ENCODE measurements around the gene MX2.
"Not testable (repeated sequence)": the region's sequence is repeated elsewhere in the genome, so short reads cannot be mapped to it uniquely, and the experiment has no call there.

MX2 gene, protein sequence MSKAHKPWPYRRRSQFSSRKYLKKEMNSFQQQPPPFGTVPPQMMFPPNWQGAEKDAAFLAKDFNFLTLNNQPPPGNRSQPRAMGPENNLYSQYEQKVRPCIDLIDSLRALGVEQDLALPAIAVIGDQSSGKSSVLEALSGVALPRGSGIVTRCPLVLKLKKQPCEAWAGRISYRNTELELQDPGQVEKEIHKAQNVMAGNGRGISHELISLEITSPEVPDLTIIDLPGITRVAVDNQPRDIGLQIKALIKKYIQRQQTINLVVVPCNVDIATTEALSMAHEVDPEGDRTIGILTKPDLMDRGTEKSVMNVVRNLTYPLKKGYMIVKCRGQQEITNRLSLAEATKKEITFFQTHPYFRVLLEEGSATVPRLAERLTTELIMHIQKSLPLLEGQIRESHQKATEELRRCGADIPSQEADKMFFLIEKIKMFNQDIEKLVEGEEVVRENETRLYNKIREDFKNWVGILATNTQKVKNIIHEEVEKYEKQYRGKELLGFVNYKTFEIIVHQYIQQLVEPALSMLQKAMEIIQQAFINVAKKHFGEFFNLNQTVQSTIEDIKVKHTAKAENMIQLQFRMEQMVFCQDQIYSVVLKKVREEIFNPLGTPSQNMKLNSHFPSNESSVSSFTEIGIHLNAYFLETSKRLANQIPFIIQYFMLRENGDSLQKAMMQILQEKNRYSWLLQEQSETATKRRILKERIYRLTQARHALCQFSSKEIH
- total RNA-seq = 91.6 to 211 (median 136) reads per million in 4 donors

DNA sequence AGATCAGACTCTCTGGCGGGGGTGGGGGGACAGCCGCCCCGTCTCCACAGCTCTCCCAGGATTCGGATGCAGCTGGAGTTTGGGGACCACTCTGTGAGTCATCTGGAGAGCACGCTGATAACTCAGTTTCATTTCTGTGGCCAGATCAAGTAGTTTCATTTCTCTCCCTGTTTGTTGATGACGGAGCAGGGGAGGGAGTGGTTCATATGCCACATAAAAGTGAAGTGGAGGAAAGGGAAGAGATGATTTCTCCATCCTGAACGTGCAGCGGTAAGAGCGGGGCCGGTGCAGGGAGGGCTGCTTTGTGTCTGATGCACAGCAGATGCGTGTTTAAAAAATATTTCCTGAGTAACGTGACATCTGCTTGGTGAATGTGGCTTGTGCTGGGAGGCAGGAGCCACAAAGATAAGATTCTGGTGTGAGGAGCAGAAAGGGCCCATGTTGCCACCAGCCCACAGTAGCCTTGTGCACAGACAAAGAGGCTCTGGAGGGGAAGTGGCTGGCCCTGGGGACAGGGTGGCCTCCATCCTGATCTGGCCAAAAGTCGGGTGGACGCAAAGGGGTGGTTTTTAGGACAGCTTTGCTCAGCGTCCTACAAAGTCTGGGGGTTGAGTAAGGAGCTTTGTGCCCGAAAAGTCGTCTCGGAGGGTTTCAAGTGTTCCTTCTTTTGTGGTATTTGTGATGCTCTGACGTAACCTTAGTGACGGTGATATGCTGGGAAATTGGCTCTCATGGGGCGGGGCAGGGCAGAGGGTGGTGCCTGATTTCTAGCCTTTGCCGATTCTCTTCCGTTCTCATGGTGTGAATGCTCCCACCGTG lies at the start of gene MX2:
Gene MX2 (plus strand): TSS at position 242 of the 819 bp plus-strand sequence. CDS start 14,880 bp downstream, outside the sequence.
- DNase-seq = peak; percentile 62 to 90 (median 80)

DNA sequence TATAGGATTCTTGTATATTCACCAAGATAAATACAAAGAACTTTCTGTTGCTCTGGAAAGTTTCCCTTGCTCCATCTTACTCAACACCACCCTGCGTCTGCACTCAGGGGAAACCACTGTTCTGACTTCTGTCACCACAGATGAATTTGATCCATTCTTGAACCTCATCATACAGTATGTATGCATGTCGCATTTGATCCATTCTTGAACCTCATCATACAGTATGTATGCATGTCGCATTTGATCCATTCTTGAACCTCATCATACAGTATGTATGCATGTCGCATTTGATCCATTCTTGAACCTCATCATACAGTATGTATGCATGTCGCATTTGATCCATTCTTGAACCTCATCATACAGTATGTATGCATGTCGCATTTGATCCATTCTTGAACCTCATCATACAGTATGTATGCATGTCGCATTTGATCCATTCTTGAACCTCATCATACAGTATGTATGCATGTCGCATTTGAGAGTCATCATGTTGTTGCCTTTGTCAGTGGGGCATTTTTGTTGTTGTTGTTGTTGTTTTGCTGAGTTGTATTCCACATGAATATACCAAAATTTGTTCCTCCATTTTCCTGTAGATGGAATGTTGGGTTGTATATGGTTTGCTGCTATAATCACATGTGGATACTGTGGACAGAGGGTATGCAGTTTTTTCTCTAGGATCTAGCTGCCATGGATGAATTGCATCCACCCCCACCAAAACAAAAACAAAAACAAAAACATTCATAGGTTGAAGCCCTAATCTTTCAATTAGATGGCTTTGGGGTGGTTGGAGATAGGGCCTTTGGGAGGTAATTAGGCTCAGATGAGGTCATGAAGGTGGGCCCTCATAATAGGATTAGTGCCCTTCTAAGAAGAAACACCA lies 48.3 kb upstream of the MX2 start:
- not testable (repeated sequence) for DNase-seq

DNA sequence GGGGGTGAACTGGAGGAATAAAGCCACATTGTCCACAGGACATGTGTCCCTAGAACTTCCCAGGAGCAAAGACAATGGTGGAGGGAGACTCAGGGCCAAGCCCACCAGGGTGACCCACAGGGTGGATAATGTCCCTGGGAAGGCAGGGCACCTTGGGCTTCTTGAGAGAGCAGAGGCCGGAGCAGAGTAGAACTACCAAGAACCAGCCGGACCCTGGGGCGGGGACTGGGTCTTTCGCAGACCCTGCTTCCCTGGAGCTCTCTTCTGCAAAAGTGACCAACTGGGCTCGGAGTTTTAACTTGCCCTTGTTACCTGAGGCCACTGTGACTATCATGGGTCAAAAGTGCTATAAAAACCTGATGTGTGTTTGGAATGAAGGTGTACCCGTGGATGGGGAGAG lies 46.1 kb upstream of the MX2 start:
- DNase-seq = no peak

DNA sequence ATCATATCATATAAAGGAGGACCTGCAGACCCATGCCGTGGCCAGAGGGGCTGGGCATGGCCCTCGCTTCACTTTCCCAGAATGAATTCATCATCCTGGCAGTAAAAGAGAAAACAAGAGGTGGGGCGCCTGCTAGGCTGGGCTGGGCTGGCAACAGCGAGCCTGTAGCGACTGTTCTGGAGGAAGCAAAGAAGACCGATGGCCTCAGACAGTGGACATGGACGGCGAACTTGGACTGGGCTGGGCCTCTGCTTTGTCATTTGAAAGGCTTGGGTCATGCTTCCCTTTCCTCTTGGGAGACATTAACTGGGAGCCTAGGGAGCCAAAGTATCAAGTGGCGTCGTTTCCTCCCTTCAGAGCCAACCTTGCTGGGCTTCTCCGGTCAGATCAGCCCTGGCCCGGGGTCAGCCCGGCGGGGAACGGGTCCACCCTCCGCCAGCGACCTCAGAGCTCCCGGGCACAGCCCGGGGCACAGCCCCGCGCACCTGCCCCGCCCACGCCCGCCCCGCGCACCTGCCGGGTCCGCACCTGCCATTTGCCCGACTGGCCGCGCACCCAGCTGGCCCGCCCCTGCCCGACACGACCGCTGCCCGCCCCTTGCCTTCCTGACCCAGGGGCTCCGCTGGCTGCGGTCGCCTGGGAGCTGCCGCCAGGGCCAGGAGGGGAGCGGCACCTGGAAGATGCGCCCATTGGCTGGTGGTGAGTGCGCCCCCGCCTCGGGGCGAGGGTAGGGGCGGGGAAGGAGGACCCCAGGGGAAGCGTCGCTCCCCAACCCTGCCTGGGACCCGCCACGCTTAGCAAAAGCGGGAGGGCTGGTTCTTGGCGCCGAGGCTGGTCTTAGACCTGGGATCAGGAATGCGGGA lies 45.4 kb upstream of the MX2 start, which contains the start of gene FAM3B:
Gene FAM3B (plus strand): TSS at position 602 of the 863 bp plus-strand sequence. CDS start 79 bp downstream, at position 681.
- DNase-seq = no peak

DNA sequence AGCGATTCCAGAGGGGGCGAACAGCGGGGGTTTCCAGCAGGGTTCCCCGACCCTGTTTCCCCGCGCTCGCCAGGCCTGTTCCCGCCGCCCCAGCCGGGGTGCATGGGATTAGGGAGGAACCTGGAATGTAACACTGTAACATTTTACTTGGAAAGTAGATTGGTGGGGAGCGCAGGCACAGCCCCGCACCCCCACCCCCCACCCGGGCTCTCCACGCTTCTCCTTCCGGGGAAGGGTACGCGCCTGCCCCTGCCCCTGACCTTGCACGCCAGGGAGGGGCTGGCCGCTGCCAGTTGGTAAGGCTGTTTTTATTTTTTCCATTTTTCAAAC lies 44.8 kb upstream of the MX2 start:
- DNase-seq = no peak

DNA sequence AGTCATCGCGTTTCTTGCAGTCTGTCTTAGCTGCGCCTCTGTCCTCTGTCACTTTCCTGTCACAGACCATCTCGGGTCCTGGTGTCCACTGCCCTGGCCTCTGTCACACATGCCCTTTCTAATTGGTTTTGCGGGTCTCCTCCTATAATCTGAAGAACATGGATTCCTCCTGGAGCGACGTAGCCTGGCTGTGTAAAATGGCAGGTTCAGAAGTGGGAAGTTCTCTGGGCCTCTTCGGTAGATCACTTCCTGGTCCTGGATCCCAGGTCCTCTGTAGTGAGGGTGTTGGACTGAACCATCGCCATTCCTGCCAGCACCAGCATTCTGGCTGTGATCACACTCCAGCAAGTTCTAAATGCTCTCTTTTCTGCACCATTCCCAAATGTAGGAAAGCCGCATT lies 44.4 kb upstream of the MX2 start:
- no peak for DNase-seq

DNA sequence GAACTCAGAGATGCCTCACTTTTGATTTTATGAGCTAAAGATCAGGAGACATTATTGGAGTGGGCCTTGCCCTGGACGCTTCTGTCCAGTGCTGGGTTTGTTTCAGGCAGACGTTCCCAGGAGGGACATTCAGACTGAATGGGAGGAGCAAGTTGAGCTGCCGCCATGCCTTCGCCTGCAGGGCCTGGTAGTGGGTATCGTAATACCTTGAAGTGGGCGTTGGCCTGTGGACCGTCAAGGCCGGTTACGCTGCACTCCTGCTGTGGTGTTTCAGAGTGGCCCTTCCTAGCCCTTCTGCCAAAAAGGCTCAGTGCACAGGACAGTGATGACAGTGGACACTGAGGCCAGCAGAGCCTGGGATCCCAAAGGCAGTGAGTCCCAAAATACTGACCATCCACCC lies 43.6 kb upstream of the MX2 start:
- DNase-seq = no peak

DNA sequence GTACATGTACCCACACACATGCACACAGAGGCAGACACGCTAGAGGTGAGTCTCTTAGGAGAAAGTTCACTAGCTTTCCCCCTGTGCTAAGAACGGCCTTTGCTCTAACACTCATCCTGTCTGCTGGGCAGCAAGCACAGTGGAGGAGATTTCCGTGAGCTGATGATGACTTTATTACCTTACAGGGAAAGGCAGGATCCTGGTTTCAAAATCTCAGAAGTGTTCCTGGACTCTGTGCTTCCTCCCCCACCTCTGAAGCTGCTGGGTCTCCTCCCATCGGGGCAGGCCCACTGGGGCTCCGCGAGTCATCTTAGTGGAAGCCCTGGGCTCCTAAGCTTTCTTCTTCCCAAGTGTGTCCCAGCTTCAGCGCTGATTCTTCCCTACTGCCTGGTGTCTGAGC lies 42.6 kb upstream of the MX2 start:
- DNase-seq = no peak

DNA sequence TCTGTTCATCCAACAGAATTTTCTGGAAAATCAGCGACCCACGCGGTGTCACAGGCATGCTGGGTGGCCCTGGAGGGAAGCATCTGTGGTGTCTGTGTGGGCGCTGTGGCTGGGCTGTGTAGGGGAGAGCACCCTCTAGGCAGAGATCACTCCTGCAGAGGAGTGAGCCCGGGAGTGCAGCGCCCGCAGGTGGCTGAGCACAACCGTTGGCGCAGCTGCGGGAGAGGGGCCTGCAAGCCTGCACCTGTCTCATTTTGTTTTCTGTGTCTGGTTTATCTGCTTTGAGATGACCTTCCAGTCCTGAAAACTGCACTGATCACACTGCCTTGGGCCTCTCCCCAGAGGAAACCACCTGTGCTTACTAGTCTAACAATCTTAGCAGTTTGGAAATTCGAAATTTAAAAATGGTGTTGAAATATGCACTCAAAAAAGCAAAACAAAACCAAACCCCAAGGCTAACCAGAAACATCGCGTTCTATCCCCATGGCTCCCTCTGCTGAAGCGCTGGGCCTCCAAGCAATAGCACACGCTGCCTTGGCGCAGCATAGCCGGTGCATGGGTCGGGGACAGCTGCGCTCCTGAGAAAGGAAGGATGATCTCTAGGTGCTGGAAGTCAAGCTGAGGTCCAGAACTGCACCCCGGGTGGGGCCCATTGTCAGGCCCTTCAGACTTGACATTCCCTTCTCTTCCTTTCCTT lies 40.5 kb upstream of the MX2 start:
- no peak for DNase-seq

DNA sequence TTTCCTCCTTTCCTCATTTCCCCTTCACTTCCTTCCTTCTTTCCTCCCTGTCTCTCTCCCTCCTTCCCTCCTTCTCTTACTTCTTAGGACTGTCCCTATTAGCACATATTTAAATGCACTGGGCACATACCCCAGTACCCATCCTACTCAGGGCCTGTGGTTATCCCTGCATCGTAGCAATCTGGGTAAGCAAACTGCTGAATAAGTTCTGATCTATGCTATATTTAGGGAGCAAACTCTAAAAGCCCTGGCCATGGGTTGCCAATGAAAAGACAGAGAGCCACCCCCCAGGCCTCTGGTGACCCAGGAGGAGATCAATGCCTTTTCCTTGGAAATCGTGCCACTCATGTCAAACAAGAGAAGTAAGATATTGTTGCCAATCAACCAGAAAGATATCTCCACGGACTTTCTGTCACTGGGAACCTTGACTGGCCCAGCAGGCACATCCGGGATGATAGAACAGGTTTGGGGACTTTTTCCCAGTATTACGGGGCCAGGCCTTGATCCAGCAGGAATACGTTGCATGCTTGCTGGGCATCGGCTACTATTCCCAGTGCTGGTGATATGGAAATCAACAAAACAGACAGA lies 39.8 kb upstream of the MX2 start:
- DNase-seq = no peak

DNA sequence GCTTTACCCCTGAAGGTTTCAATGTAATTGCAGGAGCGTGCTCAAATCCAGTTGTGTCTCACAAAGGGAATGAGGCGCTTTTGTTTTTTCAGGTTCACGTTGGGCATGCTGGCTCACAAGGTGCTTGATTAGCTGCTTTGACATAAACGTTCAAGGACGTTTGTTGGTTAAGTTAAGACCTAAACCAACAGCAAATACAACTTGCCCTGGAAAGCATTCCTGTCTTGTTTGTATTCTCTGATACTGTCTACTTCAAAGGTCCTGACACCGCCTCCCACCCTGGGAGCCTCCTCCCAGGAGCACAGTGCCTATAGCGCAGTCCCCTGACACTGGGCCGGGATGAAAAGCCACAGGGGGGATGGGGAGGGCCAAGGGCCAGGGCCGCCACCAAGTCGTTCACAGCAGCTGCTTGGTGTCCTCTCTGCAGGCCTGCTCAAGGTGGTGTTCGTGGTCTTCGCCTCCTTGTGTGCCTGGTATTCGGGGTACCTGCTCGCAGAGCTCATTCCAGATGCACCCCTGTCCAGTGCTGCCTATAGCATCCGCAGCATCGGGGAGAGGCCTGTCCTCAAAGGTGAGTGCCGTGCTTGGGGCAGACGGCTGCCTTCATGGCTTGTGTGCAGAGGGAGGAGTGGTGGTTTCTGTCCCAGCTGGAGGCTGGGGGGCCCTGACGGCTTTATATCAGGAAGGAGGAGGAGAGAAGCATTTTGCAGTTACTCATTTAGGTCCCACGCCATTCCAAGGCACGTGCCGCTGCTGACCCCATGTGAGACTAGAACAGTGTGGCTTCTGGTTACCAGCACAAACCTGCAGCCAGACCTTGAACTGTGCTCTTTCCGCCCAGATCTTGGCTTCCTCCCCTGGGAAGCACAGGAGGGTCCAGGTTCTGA lies 39.1 kb upstream of the MX2 start:
- DNase-seq = no peak

DNA sequence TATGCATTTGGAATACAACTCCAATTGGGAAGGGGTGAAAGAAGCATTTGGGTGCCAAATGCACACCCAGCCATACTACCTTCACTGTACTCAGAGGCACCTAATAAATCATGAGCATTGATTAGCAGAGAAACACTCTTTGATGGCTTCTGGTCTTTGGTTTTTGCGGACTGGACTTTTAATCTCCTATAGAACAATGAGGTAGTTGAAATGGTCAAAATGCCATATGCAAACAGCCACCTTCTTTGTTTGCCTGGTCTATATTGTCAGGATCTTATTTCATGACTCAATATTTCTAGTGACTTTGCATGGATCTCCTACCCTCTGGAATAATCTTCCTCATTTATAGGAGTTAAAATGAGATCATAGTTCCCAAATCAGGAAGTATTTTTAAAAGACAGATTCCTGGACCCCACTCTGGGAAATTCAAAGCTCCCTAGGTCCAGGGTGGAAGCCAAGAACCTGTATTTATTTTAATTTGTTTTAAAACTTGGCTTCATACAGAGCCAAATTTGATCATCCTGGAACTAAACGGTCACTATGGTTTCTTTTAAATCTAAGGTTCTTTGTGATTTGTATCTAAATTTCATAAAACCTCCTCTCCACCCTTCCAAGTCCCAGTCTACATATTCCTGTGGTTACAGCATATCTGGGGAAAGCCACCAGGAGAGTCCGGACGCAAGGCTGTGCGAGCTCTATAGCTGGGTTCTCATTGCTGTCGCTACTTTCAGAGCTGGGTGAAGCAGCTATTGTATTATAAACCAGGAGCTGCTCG lies 36.5 kb upstream of the MX2 start:
- no peak for DNase-seq

DNA sequence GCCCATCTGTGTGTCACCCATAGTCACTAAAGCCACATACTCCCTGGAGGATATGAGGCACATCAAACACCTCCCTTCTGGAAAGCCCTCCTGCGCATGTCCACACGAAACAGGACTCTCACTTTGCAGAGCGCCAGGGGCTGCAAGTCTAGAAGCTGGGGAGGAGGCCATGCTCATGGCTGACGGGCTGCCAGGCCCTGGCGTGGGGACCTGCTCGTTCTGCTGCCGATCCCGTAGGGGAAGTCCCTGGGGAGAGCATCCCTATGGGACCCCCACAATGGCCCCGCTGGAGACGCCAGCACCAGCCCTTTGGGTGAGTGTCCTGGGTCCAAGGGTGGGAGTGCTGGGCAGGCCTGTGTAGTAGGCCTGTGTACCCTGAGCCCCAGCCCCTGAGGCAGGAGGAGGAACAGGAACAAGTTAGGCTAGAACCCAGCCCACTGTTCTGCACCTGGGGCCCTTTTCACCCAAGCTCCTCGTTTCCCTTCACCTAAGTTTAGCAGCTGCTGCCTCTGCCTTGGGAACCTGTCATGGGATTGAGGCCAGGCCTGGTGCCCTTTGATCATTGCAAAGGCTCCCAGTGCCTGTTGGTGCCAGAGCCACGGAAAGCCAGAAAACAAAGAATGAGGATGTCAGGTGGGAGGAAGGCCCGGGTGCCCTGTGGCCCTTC lies 35.3 kb upstream of the MX2 start:
- DNase-seq = no peak

DNA sequence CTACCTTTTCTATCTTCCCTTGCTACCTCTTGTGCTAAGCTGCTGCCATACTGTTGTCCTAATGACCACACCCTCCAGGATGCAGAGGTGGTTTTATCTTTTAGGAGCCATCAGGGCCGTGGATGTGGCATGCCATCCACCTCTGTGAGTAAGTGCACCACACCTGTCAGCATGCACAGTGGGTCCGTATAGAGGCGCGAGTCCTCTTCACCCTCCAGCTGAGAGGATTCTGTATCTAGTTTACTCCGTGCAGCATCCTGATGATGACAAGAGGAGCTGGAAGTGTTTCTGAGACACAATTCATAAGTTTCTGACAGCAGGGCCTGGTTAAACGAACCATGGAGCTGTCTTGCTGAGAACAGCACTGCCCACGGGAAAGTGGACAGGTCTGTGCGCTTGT lies 34.1 kb upstream of the MX2 start:
- no peak for DNase-seq

DNA sequence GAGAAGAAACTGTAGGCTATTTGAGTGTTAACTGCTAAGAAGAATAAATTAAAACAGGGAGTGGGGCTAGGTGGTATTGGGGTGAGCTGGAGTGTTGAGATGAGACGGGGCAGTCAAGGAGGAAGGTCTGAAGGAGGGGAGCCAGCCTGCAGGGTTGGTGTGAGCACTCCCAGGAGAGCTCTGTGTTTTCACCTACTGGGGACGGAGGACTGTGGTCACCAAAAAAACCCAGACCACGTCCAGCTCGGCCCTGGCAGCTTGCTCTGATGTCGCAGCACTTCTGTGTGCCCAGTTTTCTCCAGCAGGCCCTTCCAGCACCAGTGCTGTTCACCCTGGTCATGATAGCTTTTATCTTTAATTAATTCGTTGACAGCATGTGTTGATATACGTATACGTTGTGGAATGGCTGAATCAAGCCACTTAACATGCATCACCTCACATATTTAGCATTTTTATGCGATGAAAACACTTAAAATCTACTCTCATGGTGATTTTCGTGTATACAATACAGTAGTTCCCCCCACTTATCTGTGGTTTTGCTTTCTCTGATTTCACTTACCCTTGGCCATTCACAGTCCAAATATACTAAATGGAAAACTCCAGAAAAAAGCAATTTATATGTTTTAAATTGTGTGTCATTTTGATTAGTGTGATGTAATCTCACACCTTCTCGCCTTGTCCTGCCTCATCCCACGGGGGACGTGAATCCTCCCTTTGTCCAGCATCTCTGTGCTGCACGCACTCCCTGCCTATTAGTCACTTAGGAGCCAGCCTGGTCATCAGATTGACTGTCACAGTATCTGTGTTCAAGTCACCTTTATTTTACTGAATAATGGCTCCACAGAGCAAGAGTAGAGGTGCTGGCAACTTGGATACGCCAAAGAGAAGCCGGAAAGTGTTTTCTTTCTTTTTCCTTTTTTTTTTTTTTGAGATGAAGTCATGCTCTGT lies 32.9 kb upstream of the MX2 start:
- DNase-seq = no peak

DNA sequence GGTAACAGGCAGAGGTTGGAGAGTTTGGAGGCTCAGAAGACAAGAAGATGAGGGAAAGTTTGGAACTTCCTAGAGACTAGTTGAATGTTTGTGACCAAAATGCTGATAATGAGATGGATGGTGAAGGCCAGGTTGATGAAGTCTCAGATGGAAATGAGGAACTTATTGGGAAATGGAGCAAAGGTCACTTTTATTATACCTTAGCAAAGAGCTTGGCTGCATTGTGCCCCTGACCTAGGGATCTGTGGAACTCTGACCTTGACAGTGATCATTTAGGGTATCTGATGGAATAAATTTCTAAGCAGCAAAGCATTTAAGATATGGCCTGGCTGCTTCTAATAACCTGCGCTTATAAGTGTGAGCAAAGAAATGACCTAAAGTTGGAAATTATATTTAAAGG lies 28.1 kb upstream of the MX2 start:
- no peak for DNase-seq

DNA sequence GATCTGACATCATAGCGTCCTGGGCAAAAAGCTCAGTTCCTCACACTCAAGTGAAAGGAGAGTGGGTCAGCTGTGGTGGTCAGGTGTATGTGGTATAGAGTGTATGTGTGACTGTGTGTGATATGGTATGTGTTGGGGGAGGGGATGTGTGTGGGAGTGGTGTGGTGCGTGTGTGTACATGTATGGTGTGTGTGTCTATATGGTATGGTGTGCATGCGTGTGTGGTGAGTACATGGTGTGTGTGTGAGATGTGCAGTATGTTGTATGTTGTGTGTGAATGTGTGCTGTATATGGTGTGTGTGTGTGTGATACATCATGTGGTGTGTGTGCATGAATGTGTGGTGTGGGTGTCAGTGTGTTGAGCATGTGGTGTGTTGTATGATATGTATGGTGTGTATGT lies 24.3 kb upstream of the MX2 start:
- DNase-seq = no peak

All from T-helper 1 cell (primary cell).